HepG2 (cell line): ENCODE measurements around the gene NPHP3.

Source experiments
- HIVEP1 ChIP-seq: sonication (generic); formaldehyde crosslinking; IDR thresholded peaks from 2 replicates; pipeline ENCODE4 v1.4.0; 2020; ENCODE audit warnings: mild to moderate bottlenecking, missing genetic modification reagents
- SUZ12 ChIP-seq: fragments of 150-350 bp; IDR thresholded peaks from 2 replicates; pipeline ENCODE4 v1.6.1; 2014; ENCODE audit warnings: low read depth, low read length
- TF ChIP-seq, protein P1 (sequence below): sonication (generic); formaldehyde crosslinking; IDR thresholded peaks from 2 replicates; pipeline ENCODE4 v1.5.0; 2020; ENCODE audit warnings: mild to moderate bottlenecking, missing genetic modification reagents, moderate library complexity

- TF ChIP-seq SUZ12 = no peak
- TF ChIP-seq, protein P1, sequence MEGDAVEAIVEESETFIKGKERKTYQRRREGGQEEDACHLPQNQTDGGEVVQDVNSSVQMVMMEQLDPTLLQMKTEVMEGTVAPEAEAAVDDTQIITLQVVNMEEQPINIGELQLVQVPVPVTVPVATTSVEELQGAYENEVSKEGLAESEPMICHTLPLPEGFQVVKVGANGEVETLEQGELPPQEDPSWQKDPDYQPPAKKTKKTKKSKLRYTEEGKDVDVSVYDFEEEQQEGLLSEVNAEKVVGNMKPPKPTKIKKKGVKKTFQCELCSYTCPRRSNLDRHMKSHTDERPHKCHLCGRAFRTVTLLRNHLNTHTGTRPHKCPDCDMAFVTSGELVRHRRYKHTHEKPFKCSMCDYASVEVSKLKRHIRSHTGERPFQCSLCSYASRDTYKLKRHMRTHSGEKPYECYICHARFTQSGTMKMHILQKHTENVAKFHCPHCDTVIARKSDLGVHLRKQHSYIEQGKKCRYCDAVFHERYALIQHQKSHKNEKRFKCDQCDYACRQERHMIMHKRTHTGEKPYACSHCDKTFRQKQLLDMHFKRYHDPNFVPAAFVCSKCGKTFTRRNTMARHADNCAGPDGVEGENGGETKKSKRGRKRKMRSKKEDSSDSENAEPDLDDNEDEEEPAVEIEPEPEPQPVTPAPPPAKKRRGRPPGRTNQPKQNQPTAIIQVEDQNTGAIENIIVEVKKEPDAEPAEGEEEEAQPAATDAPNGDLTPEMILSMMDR (CRISPR knock-in tag) = no peak
- no peak for TF ChIP-seq HIVEP1 (CRISPR knock-in tag)
Observed at GRCh38 chr3:132716372-132716771, 5.8 kb downstream of the NPHP3 start.
